Mammary epithelial cell (primary cell): ENCODE data around the gene BCL2L15.

ENCODE experiments used
- CTCF ChIP-seq, 2 donors: IDR thresholded peaks in 1 of 2; conservative IDR thresholded peaks in 1 of 2; 2 replicates each; pipeline ENCODE4 v1.5.1; 2011 to 2012; ENCODE audit warnings: inconsistent platforms in 2 of 2, low read length in 2 of 2, mild to moderate bottlenecking in 2 of 2, control low read depth in 1 of 2, low read depth in 1 of 2; ENCODE audit not compliant: insufficient read depth in 1 of 2; ENCODE audit errors: extremely low read depth in 1 of 2
- EZH2 ChIP-seq: IDR thresholded peaks from 2 replicates; pipeline ENCODE4 v1.6.1; 2012; ENCODE audit warnings: low read length, inconsistent platforms, borderline replicate concordance

DNA sequence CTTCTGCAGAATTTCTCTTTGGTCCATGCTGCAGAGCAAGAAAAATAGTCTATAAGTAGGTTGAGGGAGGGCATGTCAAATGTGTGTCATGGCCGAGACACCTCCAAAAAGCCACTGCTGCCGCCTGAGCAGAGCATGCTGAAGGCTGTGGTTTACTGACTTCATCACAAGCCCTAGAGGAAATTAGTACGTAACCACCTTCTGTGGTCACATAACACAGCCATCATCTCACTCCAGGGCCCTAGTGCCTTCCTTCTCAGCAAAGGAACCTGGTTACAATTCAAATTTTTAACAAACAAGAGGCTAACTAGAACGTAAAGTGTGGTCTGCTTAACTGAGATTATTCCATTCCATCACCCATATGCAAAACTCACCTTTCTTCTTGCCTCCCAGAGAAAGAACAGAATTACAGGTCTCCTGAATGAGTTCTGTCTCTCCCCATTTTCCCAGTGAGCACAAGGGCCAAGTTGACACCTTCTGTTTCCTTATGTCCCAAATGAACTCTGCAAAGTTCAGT, 15.7 kb downstream of the BCL2L15 start, which contains the start of gene PTPN22:
- TF ChIP-seq CTCF (conservative IDR thresholded peaks at IDR 0.05 in 1 of 2, IDR thresholded peaks at IDR 0.05 in 1 of 2; ENCODE audit: extremely low read depth in 1 of 2, insufficient read depth in 1 of 2, low read depth in 1 of 2, low read length in 2 of 2) = no peak
- TF ChIP-seq EZH2 = no peak
